GM21423 (cell line): Measurements from ENCODE around the gene EMP2.

ENCODE experiments used
- ATAC-seq: cut with Tn5 transposase; IDR thresholded peaks from one replicate; pipeline ENCODE4 v1.9.1; 2021; ENCODE audit warnings: mild to moderate bottlenecking, moderate library complexity; ENCODE audit not compliant: unreplicated experiment

EMP2 gene

GRCh38 chr16:10610499-10611184 is 30.2 kb upstream of the EMP2 start:
- ATAC-seq: no peak

GRCh38 chr16:10609402-10609774 is 29.0 kb upstream of the EMP2 start:
- no peak for ATAC-seq

DNA sequence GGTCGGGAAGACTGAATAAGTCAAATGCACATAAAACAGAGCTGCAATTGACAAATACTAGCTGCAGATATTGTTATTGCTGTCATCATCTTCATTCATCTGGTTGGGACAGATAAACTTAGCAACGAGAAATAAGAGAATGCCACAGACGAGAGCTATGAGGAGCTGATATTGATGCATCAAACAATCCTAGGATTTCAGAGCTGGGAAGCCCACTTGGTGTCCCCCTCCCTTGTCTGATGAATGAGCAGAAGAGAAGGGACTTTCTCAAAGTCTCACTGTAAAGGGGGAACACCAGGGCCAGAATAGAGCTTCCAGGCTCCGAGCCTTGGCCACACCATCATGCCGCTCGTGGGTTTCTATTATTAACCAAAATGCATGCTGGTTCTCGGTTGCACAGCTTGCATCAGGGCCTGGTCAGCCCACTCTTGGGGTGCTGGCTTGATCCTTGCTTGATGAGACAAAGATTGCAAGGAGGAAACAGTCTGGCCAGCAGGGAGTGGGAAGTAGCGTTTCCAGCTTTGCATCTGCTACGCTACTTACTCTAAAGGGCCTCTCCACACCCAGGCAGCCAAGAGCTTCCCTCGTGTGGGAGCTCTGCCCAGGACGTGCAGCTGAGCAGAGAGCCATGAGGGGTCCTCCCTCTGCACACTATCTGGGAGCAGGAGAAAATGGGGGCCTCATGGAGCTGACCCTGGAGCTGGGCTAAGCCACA is 28.4 kb upstream of the EMP2 start:
- no peak for ATAC-seq

DNA sequence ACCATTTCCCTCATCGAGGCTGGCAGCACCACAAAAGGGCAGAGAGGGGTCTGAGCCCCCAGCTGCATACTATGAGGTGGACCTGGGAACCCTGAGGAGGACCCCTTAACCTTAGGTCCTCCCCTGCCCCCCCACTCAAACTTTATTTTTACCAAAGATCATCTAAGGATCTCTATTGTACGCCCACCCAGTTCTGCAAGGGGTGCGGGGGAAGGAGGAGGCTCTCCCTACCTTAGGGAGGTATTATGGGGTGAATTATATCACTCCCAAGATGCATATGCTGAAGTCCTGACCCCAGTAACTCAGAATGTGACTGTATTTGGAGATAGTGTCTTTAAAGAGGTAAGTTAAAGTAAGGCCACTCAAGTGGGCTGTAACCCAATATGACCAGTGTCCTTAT is 26.8 kb upstream of the EMP2 start:
- no peak for ATAC-seq

- no peak for ATAC-seq
Measured at GRCh38 chr16:10606607-10607006, 26.2 kb upstream of the EMP2 start.

DNA sequence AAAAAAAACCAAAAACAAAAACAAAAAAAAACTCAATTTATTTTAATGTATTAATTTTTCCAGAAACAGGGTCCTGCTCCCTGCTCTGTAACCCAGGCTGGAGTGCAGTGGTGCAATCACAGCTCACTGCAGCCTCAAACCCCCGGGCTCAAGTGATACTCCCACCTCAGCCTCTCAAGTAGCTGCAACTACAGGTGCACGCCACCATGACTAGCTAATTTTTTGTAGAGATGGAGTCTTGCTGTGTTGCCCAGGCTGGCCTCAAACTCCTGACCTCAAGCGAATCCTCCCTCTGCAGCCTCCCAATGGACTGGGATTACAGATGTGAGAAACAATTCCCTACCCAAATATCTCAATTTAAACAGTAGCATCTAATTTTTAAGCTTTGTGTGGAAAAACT is 25.2 kb upstream of the EMP2 start:
- ATAC-seq: no peak

- ATAC-seq: no peak
Measured at GRCh38 chr16:10601444-10602408, 21.3 kb upstream of the EMP2 start.

GRCh38 chr16:10600782-10601443 is 20.5 kb upstream of the EMP2 start:
- no peak for ATAC-seq

DNA sequence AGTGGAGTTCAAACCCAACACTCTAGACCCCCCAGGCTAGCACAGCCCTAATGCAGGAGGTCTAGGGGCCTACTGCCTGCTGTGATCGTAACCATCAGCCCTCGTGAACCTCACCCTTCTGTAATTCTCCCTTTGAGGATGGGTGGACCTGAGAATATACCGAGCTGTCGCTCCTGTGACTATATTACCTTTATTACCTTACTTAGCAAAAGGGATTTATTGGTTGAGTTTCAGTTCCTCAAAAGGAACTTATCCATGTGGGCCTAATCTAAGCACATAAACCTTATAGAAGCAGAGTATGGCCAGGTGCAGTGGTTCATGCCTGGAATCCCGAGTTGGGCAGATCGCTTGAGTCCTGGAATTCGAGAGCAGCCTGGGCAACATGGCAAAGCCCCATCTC is 19.2 kb upstream of the EMP2 start:
- ATAC-seq: no peak

DNA sequence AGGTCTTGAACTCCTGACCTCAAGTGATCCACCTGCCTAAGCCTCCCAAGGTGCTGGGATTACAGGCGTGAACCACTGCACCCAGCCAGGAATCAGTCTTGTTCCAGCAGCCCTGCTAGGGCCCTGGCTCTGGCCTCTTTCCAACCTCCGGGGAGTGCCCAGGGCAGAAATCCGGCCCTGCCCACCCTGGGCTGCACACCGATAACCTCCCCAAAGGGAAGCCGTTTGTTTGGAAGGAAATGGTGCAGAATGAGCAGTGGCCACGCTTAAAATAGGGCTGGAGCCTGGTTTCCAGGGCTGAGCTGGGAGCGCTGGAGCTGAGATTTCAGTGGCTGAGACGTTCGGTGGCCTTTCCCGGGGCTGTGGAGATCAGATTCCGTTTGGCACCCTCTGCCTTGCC is 17.8 kb upstream of the EMP2 start:
- no peak for ATAC-seq

- ATAC-seq: no peak
Measured at GRCh38 chr16:10597187-10597601, 16.8 kb upstream of the EMP2 start.

DNA sequence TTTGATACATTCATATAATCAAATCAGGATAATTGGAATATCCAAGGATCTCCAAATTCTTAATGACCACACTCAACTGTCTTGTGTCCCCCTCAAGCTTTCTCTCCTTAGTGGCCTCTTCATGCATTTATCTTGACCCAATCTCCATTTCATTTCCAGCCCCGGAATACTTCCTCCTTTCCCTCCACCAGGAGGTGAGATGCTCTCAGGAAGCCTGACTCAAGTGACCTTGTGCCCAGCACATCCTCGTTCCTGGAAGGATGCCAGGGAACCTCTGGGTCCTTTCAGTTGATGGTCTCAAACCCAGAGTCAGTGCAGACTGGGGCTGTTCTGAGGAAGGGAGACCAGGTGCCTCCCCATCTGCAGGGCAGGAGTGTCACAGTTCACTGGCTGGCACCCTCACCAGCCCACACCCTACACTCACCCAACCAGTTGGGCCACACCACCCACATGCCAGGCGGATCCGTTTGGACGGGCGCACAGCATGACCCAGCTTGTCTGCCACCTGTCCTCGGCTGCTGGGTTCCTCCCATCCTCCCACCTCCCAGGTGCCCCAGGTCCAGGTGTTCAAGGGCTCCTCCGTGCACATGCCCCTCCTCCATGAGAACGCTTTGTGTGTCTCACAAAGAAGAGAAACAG is 14.0 kb upstream of the EMP2 start:
- ATAC-seq: no peak

DNA sequence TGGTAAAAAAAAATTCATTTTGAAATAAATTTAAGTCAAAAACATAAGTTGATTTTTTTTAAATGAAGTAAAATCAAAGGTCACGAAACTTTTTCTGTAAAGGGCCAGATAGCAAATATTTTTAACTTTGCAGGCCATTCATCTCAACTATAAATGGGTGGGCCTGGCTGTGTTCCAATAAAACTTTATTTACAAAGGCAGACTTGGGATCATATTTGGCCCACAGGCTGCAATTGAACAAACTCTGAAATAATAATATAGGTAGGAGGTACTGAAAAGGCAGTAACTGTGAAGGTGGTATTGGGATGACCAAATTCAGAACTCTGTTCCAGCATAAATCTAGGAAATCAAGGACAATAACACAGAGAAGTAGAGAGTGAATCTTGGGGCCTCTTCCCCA is 12.2 kb upstream of the EMP2 start:
- ATAC-seq: no peak

DNA sequence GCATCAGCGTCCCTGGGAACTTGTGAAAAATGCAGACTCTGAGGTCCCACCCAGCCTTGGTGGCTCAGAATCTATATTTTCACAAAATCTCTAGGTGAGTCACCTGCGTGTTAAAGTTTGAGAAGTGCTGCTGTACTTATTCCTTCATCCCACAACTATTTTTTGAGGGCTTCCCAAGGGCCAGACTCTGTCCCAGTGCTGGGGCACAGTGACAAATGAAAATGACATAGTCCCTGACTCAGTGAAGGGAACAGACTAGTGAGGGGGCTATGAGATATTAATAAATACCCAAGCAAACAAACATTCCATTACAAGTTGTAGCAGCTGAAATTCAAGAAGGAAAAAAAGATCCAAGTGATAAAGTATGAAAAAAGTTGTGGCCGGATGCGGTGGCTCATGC is 9.9 kb upstream of the EMP2 start:
- ATAC-seq: no peak

DNA sequence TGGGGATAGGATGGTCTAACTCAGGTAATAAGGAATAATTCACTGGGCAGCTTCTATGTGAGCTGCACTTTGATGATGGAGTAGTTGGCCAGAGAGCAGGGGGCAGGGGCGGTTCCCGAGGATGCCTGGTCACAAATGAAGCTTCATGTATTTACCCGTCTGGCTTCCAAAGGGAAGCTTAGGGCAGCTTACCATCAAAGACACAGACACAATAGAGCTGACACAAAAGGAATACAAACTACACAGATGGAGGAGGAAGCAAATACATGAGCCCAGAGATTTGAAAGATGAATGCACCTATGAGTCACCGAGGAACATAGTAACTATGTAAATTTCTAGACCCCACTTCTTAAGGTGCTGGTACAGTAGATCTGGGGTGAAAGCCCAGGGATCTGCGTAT is 8.7 kb upstream of the EMP2 start:
- ATAC-seq: no peak

DNA sequence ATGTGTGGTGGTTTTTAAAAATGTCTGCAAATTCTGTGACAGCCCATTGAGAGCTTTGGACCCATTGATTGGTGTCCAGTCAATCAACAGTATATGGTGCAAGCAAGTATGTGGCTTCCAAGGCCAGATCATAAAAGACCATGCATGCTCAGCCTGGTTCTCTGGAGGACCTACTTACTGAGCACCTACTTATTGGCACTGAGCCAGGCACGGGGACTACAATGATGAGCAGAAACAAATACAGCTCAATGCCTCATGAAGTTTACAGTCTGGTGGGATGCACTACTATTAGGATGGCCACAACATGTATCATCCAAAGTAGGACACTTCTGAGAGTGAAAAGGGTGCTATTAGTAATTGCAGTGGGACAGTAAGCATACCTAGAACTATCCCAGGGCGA is 7.2 kb upstream of the EMP2 start:
- no peak for ATAC-seq

- no peak for ATAC-seq
Measured at GRCh38 chr16:10584981-10585438, 4.6 kb upstream of the EMP2 start.

GRCh38 chr16:10583269-10583668 is 2.9 kb upstream of the EMP2 start:
- no peak for ATAC-seq

DNA sequence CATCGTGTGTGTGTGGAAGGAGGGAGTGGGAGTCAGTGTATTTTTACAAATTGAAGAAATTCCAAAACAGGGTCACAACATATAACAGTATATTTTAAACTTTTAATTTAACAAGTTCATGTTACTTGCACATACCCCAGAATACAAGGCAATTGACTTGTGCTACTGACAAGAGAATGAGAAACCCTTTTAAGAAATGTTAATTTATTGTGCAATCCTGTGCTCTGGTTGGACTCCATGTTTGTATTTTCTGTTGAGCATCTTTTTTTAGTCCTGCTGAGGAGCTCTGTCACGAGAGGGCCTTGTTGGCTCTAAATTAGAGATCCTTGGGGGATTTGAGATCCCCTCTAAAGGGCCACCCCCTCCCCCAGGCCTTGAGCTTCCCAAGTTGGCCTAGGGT is 1.1 kb upstream of the EMP2 start:
- ATAC-seq: no peak

DNA sequence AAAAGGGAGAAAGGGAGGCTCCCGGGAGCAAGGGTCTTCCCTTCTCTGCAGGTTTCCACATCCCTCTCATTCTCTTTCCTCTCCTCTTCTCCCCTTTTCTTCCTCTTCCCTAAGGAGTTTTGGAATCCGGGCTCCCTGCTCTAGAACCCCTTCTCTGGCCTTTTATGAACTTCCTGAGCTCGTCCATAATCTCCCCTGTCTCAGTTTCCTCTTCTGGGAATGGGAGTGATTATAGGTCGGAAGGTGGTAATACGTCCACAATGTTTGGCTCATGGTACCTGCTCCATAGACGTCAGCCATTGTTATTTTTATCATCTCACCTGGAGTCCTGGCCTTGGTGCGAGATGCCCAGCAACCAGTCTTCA is 467 bp upstream of the EMP2 start:
- no peak for ATAC-seq

DNA sequence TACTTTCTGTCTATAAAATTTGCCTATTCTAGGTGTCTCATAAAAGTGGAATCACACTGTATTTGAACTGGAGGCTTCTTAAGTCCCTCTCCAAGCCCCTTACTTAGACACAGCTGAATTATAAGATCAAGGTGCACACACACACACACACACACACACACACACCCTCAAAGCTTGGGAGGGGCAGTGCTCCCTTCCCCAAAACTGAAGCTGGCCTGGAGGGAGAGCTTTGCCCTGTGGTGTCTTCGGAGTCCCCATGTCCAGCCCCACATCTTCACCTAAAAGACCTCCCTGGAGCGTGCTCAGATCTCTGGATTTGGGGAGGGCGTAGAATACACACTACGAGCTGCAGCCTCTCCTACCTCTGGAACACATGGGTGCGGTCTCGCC is 828 bp downstream of the EMP2 start:
- no peak for ATAC-seq
